Inferior parietal cortex (tissue), 1 donor: Measurements from ENCODE around the gene RPS2.

Experiments
- DNase-seq: peaks from one replicate; pipeline ENCODE4 v3.0.0-alpha.2; 2016; ENCODE audit errors: extremely low spot score

Gene RPS2

DNA sequence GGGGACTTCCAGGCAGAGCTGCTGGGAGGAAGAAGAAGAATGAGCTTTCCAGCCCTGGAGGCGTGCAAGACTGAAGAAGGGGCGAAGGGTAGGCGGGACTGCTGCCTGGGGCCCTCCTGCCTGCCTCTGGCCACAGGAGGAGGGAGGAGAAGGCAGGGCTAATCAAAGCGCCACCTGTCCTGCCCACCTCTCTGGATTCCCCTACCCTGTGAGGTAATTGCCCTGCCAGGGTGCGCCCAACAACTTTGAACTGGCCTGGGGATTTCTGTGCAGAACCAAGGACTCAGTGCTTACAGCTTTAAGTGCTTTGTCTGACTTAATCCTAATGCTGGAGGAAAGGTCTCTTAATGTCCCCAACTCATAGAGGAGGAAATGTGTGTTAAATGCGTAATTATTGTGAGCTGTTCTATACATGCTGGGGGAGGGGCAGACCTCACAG lies 16.8 kb upstream of the RPS2 start, which contains the start of gene NOXO1:
NOXO1 (minus strand) TSS at position 72 of the 439 bp plus-strand sequence. CDS start 290 bp downstream, outside the sequence.
- DNase-seq: no peak

DNA sequence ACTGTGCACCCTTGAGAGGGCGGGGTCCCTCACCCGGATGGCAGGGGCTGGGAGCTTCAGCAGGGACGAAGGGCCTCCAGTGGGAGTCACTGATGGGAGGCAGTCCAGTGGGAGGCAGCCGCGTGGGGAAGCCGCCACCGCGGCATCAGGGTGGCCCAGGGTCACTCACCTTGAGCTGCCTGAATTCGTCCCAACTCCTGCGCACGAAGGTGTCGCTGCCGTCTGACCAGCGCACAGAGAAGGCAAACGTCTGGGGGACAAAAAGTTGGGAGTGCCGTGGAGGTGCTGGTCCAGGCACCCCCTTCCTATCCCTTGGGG lies 16.1 kb upstream of the RPS2 start:
- DNase-seq: no peak

DNA sequence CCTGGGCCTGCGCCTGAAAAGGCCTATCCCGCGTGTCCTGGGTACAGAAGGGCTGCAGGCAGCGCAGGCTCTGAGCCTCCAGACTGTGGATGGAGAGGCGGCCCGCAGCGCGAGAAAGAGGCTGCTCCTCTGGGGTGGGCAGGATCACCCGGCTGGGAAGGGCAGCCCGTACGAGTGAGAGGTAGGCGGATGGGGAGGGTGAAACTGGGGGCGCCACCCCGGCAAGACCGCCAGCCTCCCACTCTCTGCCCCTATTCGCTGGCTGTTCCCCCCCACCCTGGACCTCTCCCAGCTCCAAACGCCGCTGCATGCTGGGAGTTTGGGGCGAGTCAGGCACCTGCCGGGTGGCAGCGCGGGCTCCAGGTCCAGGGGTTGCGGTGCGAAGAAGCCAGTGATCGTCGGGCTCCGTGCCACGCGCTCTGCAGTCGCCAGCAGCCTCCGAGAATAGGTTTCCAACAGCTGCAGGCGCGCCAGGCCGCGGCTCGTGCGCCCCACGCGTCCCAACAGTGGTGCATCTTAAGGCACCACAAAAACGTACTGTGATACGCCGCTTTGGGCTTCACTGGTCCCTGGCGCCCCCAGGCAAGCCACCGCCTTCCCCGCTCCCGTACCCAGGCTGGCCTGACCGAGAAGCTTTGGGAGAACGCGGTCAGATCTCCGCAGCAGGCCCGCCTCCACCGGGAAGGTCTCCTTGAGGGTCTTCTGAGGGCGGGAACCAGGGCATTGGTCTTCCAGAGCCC lies 15.6 kb upstream of the RPS2 start:
- no peak for DNase-seq

DNA sequence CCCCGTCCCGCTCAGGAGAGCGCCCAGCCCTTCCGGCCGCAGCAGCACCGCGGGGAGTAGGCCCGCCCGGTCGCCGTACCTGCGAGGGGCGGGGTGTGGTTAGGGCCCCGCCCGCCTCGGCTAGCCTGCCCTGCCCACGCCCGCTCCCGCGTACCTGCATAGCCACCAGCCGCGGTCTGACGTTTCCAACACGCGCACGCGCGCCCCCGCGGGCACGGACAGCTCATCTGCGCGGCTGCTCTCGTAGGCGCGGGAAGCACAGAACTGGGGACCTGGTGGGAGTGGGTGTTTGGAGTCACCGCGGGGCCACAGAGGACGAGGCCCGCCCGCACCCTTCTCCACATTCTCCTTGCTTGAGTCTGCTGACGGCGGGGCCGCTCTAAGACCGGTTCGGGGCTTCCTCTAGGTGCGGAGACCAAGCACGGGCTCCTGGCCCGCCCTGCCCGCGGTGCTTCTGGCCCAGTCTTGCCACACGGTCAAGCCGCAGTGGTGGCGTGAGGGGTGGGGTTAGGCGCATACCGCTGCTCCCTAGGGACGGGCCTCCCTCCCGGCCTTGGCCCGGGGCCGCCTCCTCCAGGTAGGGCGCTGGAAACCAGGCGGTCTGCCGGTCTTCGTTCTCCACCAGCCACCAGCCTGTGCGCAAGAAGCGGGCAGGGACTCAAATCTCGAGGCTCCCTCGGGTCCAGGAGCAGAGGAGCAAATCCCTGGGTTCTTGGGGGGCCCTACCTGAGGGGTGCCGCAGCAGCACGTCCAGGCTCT lies 14.8 kb upstream of the RPS2 start:
- DNase-seq: no peak

DNA sequence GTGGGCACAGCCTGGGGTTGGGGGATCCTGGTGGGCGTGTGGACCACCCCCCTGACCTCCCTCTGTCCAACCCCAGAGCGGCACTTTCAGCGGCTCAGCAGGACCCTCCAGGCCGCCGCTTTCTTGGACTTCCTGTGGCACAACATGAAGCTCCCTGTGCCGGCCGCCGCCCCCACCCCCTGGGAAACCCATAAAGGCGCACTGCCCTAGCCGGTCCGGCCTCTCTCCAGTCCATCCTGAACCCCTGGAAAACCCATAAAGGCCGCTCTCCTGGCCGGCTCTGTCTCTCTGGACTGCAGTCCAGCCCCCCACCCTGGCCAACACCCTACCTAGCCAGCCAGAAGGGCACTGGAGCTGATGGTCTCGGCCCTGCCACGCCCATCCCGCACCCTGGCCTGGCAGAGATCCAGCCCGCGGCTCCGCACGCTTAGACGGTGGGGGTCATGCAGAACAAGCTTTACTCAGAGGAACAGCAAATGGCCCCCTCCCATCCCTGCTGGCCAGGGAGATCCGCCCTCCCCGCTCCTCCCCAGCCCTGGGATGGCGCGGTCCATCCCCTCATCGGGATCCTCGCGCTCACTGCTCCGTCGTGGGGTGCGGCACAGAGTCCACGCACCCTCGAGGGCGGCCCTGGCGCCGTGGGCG lies 14.0 kb upstream of the RPS2 start:
- DNase-seq: no peak

DNA sequence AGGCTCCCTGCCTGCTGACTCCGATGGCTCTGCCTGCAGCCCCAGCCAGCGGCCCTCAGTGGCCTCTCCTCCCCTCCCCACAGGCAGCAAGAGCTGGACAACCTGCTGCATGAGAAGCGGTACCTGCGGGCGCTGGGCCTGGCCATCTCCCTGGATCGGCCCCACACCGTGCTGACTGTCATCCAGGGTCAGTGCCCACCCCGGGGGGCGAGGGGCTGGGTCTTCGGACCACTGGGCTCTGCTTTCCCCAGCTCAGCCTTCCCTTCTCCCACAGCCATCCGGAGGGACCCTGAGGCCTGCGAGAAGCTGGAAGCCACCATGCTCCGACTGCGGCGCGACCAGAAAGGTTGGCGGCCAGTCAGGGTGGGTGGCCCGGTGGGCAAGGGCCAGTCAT lies 13.2 kb upstream of the RPS2 start:
- DNase-seq: no peak

DNA sequence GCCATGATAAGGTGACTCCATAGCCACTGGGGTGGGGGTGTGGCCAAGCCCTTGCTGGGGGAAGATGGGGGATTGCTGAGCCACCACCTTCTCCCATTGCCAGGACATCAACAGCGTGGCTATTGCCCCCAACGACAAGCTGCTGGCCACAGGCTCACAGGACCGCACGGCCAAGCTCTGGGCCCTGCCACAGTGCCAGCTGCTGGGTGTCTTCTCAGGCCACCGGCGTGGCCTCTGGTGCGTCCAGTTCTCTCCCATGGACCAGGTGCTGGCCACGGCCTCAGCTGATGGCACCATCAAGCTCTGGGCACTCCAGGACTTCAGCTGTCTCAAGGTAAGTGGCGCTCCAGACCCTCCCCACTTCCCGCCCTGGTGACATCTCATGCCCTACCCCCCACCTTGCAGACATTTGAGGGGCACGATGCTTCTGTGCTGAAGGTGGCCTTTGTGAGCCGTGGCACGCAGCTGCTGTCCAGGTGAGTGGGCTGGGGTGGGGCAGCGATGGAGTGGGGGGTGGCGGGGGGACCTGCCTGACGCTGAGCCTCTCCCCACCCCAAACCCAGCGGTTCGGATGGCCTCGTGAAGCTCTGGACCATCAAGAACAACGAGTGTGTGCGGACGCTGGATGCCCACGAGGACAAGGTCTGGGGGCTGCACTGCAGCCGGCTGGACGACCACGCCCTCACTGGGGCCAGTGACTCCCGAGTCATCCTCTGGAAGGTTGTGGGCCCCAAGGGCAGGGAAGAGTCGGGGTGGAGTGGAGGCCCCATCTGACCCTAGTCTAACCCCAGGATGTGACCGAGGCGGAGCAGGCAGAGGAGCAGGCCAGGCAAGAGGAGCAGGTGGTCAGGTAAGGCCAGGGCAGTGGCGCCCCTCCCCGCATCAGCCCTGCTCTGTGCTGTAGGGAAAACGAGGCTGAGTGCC lies 12.6 kb upstream of the RPS2 start:
- no peak for DNase-seq

DNA sequence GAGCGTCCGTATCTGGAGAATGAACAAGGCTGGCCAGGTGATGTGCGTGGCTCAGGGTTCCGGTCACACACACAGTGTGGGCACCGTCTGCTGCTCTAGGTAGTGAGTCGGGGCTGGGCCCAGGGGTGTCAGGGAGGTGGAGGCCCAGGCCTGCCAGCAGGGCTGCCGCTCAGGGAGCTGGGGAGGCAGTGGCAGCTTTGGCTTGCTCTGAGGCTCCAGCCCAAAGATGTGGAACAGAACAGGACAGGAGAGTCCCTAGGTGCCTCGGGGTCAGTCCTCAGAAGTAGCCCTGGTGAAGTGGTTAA lies 11.5 kb upstream of the RPS2 start:
- no peak for DNase-seq

DNA sequence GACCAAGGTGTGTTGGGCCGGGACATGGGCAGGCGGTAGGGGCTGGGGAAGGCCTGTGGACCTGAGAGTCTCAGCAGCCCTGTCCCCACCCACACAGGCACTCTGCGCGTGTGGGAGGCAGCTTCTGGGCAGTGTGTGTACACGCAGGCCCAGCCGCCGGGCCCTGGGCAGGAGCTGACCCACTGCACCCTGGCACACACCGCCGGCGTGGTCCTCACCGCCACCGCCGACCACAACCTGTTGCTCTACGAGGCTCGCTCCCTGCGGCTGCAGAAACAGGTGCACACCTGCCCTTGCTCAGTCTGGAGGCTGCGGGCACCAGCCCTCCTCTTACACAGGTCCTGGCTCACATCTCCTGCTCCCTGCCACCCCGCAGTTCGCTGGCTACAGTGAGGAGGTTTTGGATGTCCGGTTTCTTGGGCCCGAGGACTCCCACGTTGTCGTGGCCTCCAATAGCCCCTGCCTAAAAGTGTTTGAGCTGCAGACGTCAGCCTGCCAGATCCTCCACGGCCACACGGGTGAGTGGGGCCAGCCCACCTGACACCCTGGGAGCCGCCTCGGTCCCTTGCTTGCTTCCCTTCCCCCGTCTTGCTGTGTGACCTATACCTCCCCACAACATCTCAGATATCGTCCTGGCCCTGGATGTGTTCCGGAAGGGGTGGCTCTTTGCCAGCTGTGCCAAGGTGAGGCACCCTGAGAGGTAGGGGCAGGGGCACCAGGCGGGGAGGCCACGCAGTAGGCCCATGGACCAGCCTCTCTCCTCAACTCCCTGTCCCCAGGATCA lies 11.0 kb upstream of the RPS2 start:
- DNase-seq: no peak

DNA sequence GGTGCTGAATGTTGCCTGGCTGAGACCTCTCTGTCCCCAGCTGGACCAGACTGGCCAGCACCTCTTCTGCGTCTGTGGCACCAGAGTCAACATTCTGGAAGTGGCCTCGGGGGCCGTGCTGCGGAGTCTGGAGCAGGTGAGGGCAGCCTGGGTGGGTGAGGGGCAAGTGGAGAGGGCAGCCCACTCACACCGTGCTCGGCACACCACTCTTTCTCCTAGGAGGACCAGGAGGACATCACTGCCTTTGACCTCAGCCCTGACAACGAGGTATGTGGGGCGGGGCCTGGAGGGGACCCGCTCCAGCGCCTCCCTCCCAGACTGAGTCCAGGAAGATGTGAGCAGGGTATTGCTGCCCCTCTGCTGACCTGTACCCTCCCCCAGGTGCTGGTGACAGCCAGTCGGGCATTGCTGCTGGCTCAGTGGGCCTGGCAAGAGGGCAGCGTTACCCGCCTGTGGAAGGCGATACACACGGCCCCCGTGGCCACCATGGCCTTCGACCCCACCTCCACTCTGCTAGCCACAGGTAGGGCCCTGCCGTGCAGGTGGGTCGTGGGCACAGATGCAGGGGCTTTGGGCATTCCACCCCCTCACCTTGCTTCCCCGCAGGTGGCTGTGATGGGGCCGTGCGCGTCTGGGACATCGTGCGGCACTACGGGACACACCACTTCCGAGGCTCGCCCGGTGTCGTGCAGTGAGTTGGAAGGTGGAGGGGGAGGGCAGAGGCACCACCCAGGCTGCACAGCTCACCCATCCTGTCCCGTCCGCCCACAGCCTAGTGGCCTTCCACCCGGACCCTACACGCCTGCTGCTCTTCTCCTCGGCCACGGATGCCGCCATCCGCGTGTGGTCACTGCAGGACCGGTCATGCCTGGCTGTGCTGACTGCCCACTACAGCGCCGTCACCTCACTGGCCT lies 9.8 kb upstream of the RPS2 start:
- no peak for DNase-seq

DNA sequence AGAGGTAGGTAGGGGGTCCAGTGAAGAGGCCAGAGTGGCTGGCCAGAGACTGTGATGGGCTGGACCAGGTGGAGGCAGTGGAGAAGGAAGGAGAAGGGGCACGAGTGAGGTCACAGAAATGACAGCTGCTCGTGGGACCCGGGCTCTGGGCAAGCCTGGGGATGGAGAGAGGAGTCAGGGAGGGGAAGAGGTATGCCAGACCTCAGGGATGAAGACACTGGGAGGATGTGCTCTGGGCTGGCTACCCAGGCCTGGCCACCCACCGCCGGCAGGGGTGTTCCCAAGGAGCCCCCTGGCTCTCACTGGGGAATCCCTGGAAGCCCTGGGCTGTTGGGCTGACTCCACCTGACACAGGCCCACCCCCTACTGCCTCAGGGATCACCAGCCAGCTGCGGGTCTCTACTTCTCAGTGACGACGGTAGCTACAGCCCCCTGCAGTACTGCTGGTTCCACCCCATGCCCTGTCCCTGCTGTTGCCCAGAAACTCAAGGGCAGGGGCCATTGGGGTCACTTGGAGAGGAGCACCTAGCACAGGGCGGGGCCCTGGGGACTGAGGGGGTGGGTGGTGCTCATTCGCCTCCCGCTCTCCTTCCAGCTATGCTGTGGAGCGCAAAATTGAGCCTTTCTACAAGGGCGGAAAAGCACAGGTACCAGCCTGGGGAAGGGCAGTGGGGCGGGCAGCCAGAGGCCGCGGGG lies 9.0 kb upstream of the RPS2 start:
- no peak for DNase-seq

DNA sequence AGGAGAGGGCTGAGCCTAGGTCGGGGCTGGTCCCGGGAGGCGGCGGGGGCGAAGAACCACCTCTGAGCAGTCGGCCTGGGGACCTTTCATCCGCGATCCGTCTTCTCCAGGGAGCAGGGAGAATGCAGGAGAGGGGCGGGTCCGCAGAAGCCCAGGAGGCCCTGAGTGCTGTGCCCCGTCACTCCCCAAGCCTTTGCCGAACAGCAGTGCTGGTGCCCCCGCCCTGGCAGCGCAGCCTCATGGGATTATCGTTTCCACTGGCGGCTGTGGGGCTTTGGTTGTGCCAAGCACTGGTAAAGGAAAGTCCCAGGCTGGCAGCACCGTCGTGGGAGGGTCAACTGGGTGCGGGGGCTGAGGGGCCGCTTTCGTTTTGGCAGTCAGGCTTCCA lies 7.9 kb upstream of the RPS2 start:
- DNase-seq: no peak

DNA sequence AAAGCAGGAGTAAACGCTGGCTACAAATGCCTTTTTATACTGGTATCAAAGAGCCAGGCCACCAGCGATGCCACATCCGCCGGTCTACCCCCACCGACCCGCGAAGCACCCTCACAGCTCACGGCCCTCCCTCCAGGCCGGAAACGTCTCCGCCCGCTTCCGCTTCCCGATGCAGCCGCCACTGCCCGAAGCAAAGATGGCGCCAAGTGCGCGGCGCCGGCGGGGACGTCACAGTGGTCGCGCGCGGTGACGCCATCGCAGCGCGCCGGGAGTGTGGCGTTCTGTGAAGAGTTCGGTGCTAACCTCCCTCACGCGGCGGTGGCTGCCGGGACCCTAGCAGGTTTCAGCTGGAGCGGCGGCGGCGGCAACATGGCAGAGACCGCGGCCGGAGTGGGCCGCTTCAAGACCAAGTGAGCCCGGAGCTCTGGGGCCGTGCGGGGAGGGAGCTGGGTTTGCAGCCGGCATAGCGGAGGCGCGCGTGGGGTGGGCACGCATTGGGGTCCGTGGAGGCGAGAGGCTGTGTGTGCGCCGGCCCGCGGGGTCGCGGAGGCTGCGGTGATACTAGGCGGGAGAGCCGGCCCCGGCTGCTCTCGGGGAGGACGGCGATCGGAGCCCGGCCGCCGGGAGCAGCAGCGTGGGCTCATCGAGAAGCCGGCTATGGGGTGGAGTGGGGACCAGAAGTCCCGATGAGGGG lies 7.3 kb upstream of the RPS2 start, which contains the start of gene TBL3:
TBL3 (plus strand) TSS at position 258 of the 694 bp plus-strand sequence; CDS start at position 370, 112 bp downstream.
- DNase-seq: peak; percentile 96

DNA sequence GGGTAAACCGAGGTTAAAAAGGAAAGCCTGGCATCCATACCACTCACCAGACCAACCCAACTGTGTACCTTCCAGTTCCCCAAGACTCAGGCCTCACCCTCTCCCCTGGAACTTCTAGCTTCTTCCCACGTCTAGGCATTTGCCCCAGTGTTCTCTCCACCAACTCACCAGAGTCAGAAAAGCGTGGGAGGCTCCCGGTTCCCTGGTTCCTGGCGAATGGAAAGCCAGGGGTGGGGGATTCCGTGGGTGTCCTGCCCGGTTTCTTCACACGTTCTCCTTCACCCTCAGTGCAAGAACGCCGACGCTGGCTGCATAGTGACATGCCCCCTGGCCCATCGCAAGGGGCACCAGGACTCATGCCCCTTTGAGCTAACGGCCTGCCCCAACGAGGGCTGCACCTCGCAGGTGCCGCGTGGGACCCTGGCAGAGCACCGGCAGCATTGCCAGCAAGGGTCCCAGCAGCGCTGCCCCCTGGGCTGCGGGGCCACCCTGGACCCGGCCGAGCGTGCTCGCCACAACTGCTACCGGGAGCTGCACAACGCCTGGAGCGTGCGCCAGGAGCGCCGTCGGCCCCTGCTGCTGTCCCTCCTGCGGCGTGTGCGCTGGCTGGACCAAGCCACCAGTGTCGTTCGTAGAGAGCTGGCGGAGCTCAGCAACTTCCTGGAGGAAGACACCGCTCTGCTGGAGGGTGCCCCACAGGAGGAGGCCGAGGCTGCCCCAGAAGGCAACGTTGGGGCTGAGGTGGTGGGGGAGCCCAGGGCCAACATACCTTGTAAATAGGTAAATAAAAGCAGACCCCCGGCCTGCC lies 3.7 kb upstream of the RPS2 start:
- DNase-seq: no peak

DNA sequence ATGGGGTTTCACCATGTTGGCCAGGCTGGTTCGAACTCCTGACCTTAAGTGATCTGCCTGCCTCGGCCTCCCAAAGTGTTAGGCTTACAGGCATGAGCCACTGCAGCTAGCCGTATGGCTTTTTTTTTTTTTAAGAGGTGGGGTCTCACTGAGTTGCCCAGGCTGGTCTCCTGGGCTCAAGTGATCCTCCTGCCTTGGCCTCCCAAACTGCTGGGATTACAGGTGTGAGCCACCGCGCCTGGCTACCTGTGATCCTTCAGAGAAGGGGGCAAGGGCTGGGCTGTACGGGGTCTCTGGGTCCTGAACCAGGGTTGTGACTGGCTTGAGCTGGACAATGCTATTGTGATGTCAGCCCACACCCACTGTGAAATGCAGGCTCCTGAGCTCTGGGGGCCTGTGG lies 1.8 kb upstream of the RPS2 start, which contains the start of gene RNF151:
RNF151 (plus strand) TSS at position 397 of the 400 bp plus-strand sequence. CDS start 26 bp downstream, outside the sequence.
- no peak for DNase-seq

DNA sequence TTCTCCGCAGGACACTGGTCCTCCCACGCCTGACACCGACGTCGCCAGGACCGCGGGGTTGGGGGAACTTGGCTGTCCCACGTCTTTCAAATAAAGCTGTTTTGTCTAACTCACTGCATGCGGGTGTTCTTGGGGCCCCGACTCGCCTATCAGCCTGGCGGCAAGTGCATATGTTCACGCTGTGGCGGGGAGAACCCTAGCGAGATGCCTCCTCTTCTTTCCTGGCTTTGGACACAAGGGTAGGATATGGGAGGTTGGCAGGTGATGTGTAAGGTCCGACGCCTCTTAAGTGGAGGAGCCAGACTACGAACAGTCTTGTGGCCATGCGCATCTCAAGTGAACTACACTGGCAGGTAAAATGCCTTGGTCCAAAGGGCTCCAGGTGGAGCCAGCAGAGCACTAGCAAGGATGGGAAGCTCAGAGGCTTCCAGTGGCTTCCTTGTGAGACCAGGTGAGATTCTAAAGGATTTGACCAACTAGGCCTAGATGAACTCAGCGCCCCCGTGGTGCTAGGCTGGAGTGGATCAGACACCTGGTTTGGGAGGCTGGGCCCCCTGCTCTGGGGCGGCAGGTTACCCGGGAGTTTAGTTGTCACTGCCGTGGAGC lies 873 bp upstream of the RPS2 start:
- no peak for DNase-seq

DNA sequence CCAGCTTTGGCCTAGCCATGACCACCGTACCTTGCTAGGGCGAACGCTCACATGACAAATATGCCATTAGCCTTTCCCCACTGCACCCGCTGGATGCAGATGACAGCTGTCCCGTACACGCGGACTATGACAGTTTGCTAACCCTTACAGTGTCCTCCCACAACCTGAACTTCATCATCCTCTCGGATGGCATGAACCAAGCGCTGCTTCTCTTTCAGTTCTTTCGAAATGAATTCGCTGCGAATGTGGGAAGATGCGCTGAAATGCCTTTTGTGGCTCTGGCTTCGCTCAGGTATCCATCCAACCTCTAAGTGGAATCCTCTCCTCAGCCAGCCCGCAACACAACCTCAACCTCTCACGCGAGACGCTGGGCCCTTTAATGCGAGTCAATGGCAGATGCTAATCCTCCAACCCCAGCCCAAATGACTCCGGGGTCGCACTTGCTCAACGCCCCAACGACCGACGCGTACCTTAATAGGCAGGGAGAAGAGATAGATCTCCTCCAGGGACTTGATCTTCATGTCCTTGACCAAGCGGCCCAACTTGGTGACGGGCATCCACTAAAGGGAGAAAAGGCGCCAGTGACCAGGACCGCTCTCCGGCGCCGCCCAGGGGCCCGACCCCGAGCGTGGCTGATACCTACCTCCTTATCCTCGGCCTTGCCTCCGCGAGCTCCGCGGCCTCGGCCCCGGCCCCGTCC lies 670 bp downstream of the RPS2 start:
- no peak for DNase-seq
